ENCODE data around the gene PSMF1.

- no peak for TF ChIP-seq FOXM1 (IDR thresholded peaks at IDR 0.05; ENCODE audit: borderline replicate concordance)
- no peak for TF ChIP-seq SUZ12 (IDR thresholded peaks at IDR 0.05)
- TF ChIP-seq ARNT (IDR thresholded peaks at IDR 0.05), result no peak
- no peak for TF ChIP-seq HDGF (IDR thresholded peaks at IDR 0.05; ENCODE audit: borderline replicate concordance)
- no peak for TF ChIP-seq L3MBTL2 (conservative IDR thresholded peaks at IDR 0.05)
These were observed 65.8 kb downstream of the PSMF1 start for GRCh38 chr20:1184260-1184637.
